Trophoblast cell (in vitro differentiated cells and primary cell): ENCODE data around the gene ZFAND3.
A peak's percentile ranks its signal among the peaks of the same experiment; 100 is the strongest.

Source experiments
- DNase-seq, 2 donors: peaks; one replicate each; pipeline ENCODE4 v3.0.0-alpha.2; 2016
- H2AFZ ChIP-seq: 2 replicates; pipeline ENCODE4 v1.6.1; 2013; ENCODE audit warnings: low read length, moderate library complexity, mild to moderate bottlenecking; ENCODE audit not compliant: insufficient read depth, poor library complexity
- H2AK5ac ChIP-seq: 2 replicates; pipeline ENCODE4 v1.6.1; 2013; ENCODE audit warnings: mild to moderate bottlenecking, low read length
- H2BK120ac ChIP-seq: 2 replicates; pipeline ENCODE4 v1.6.1; 2013; ENCODE audit warnings: low read length, mild to moderate bottlenecking, moderate library complexity; ENCODE audit not compliant: insufficient read depth, poor library complexity
- H2BK12ac ChIP-seq: 2 replicates; pipeline ENCODE4 v1.6.1; 2013; ENCODE audit warnings: mild to moderate bottlenecking, low read length, moderate library complexity
- H2BK5ac ChIP-seq: 2 replicates; pipeline ENCODE4 v1.6.1; 2013; ENCODE audit warnings: low read length, low read depth, moderate library complexity, mild to moderate bottlenecking; ENCODE audit not compliant: poor library complexity
- H3K14ac ChIP-seq: 2 replicates; pipeline ENCODE4 v1.6.1; 2013; ENCODE audit warnings: mild to moderate bottlenecking, low read length
- H3K18ac ChIP-seq: 2 replicates; pipeline ENCODE4 v1.6.1; 2013; ENCODE audit warnings: mild to moderate bottlenecking, low read length
- H3K23ac ChIP-seq: 2 replicates; pipeline ENCODE4 v1.6.1; 2013; ENCODE audit warnings: low read length
- H3K27ac ChIP-seq: 2 replicates; pipeline ENCODE4 v1.5.1; 2013; ENCODE audit warnings: low read depth, mild to moderate bottlenecking, inconsistent platforms, low read length, moderate library complexity
- H3K27me3 ChIP-seq: 2 replicates; pipeline ENCODE4 v1.6.1; 2013; ENCODE audit warnings: inconsistent platforms, mild to moderate bottlenecking, low read length, moderate library complexity; ENCODE audit not compliant: insufficient read depth
- H3K36me3 ChIP-seq, 2 experiments: 1 replicate in 1 of 2; 2 replicates in 1 of 2; pipeline ENCODE4 v1.6.1; 2013; ENCODE audit warnings: low read length in 2 of 2, mild to moderate bottlenecking in 2 of 2, moderate library complexity in 1 of 2; ENCODE audit not compliant: insufficient read depth in 2 of 2, control insufficient read depth in 1 of 2
- H3K4ac ChIP-seq: 2 replicates; pipeline ENCODE4 v1.6.1; 2013; ENCODE audit warnings: low read depth, mild to moderate bottlenecking, low read length, moderate library complexity
- H3K4me1 ChIP-seq, 2 experiments: 1 replicate in 1 of 2; 2 replicates in 1 of 2; pipeline ENCODE4 v1.6.1; 2013; ENCODE audit warnings: low read length in 2 of 2, mild to moderate bottlenecking in 2 of 2, moderate library complexity in 1 of 2; ENCODE audit not compliant: insufficient read depth in 2 of 2, control insufficient read depth in 1 of 2
- H3K4me2 ChIP-seq: 2 replicates; pipeline ENCODE4 v1.6.1; 2013; ENCODE audit warnings: inconsistent platforms, mild to moderate bottlenecking, low read length, moderate library complexity
- H3K4me3 ChIP-seq: 2 replicates; pipeline ENCODE4 v1.5.1; 2013; ENCODE audit warnings: mild to moderate bottlenecking, low read depth, low read length, inconsistent platforms
- H3K79me1 ChIP-seq: one replicate; pipeline ENCODE4 v1.6.1; 2013; ENCODE audit warnings: low read length
- H3K79me2 ChIP-seq: 2 replicates; pipeline ENCODE4 v1.6.1; 2013; ENCODE audit warnings: low read length, mild to moderate bottlenecking; ENCODE audit not compliant: control insufficient read depth, insufficient read depth, poor library complexity
- H3K9ac ChIP-seq: 2 replicates; pipeline ENCODE4 v1.6.1; 2013; ENCODE audit warnings: mild to moderate bottlenecking, low read length
- H3K9me3 ChIP-seq: 2 replicates; pipeline ENCODE4 v1.6.1; 2013; ENCODE audit warnings: low read depth, mild to moderate bottlenecking, control low read depth, inconsistent platforms, low read length; ENCODE audit not compliant: insufficient read depth
- H4K12ac ChIP-seq: 2 replicates; pipeline ENCODE4 v1.6.1; 2013; ENCODE audit warnings: low read depth, mild to moderate bottlenecking, low read length, moderate library complexity
- H4K8ac ChIP-seq: 2 replicates; pipeline ENCODE4 v1.6.1; 2013; ENCODE audit warnings: low read depth, mild to moderate bottlenecking, low read length, moderate library complexity
- H4K91ac ChIP-seq: one replicate; pipeline ENCODE4 v1.6.1; 2013; ENCODE audit warnings: low read depth, mild to moderate bottlenecking, low read length, moderate library complexity
- WGBS: extraction: QIAGEN DNeasy Blood & Tissue Kit; methylation state at CpG from one replicate; pipeline ENCODE4 v1.1.7; 2013; ENCODE audit warnings: missing lambda C conversion rate; ENCODE audit not compliant: insufficient read length, insufficient coverage; ENCODE audit errors: extremely low coverage; 5-methylcytosine and 5-hydroxymethylcytosine counted together

The ZFAND3 gene

DNA sequence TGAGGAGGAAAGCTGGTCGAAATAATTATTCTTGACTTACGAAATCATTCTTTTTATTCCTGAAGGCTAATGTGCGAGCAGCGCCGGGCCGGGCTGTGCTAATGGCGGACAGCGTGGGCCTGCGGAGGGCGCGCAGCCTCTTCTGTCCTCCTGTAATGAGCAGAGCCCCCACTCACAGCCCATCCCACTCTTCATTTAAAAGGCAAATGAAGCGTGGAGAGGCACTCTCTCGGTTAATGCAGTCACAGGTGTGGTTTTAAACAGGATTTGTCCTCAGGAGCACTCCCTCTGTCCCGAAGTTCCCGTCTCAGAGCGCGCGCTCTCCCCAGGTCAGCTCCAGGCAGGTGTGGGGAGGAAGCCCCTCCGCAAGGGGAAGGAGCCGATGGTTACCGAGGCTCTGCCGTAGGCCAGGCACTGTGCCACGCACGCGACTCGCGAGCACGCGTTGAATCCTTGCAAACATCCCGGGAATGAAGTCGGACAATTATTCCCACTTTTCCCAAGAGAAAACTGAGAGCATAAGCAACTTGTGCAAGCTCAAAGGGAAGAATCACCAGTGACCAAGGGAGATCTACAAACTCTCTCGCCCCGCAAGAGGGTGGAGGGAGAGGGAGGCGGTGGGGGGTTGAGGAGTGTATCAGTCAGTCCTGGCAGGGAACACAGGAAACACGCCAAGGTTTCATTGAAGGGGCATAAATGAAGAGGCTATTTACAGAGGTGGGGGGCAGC, 35.5 kb upstream of the ZFAND3 start:
- no peak overlapping the region for H2BK5ac ChIP-seq
- H3K23ac ChIP-seq, result no peak overlapping the region
- no CpG with 5 or more reads among the region's 35 CpGs for WGBS
- peak overlapping the region; percentile 36 for H4K8ac ChIP-seq
- no peaks in the 10 kb centered on the region for H3K79me1 ChIP-seq
- H4K91ac ChIP-seq, result no peak overlapping the region
- no peak for DNase-seq
- H2BK12ac ChIP-seq, result no peak overlapping the region
- no peak overlapping the region for H2BK120ac ChIP-seq
- H3K4ac ChIP-seq, result no peak overlapping the region
- H3K9me3 ChIP-seq, result no peaks in the 10 kb centered on the region
- H3K14ac ChIP-seq, result no peak overlapping the region
- no peaks in the 10 kb centered on the region for H3K79me2 ChIP-seq
- H3K4me2 ChIP-seq, result peak overlapping the region; percentile 69
- no peak overlapping the region for H4K12ac ChIP-seq
- peak overlapping the region; percentile 54 for H2AFZ ChIP-seq
- H3K27ac ChIP-seq, result no peak overlapping the region
- no peaks in the 10 kb centered on the region for H3K27me3 ChIP-seq
- peaks cover 6 to 20% of the 10 kb centered on the region in 2 experiments for H3K4me1 ChIP-seq
- H3K18ac ChIP-seq, result no peak overlapping the region
- no peak overlapping the region for H2AK5ac ChIP-seq
- H3K36me3 ChIP-seq, result no peaks in the 10 kb centered on the region
- no peak overlapping the region for H3K9ac ChIP-seq
- peak overlapping the region; percentile 19 for H3K4me3 ChIP-seq

DNA sequence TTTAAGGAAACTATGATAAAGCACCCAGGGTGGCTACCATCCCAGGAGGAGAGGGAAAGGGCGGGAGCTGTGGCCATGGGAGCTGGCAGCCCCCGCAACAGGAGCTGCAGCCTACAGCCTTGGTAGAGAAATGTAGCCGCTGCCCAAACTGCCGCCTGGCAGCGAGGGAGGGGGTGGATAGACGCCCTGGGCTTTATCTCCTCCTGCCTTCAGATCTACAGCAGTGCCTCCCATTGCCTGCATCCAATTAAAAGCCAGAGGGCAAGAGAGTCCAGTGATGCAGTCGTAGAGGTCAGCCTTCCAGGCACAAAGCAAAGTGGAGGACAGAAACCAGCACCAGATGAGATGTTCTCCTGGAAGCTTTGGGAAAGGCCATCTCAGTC, 35.0 kb upstream of the ZFAND3 start:
- H3K18ac ChIP-seq, result no peak overlapping the region
- no peak overlapping the region for H2AFZ ChIP-seq
- no peaks in the 10 kb centered on the region for H3K9me3 ChIP-seq
- H3K9ac ChIP-seq, result no peak overlapping the region
- H4K8ac ChIP-seq, result no peak overlapping the region
- H2AK5ac ChIP-seq, result no peak overlapping the region
- no peak overlapping the region for H3K4ac ChIP-seq
- no peak overlapping the region for H2BK12ac ChIP-seq
- H3K23ac ChIP-seq, result no peak overlapping the region
- H3K14ac ChIP-seq, result no peak overlapping the region
- H3K79me1 ChIP-seq, result no peaks in the 10 kb centered on the region
- no peak overlapping the region for H4K91ac ChIP-seq
- H3K4me2 ChIP-seq, result peak overlapping the region; percentile 69
- H3K27ac ChIP-seq, result no peak overlapping the region
- H3K27me3 ChIP-seq, result no peaks in the 10 kb centered on the region
- no peak overlapping the region for H4K12ac ChIP-seq
- H3K4me3 ChIP-seq, result no peak overlapping the region
- no peak overlapping the region for H2BK5ac ChIP-seq
- no CpG with 5 or more reads among the region's 7 CpGs for WGBS
- DNase-seq, result no peak
- no peaks in the 10 kb centered on the region for H3K36me3 ChIP-seq
- H3K4me1 ChIP-seq, result peaks cover 6 to 20% of the 10 kb centered on the region in 2 experiments
- H3K79me2 ChIP-seq, result no peaks in the 10 kb centered on the region
- H2BK120ac ChIP-seq, result no peak overlapping the region

DNA sequence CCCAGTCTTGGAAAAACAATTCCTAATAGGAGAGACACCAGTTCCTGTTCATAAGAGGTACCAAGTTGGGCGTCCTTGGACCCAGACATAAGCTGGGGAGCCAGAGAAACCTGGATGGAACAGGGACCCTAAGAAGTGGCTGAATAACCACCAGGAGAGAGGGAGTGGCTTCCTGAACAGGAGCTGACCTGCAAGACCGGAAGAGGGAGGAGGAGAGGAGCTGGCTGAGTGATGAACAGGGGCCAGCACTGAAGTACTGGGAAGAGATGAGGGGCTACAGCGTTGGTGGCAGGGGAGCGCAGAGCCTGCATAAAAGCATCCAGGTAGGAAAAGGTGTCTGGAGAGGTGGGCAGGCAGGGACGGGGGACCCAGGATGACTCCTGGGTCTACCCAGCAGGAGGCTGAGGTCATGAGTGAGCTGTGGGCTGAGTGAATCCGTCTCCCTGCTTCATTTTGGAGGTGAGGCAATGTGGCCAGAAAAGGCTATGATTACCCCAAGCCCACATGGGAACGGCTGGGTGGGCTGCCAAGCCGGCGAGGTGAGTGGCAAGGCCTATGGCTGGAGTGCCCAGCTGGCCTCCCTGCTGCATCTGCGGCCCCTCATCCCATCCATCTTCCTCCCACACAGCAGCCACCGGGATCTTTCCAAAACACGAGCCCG, 34.4 kb upstream of the ZFAND3 start:
- Histone ChIP-seq H3K23ac (no peak overlapping the region), H3K4ac (no peak overlapping the region), H4K12ac (no peak overlapping the region), H3K4me2 (no peak overlapping the region), H3K4me1 (peaks cover 6 to 20% of the 10 kb centered on the region in 2 experiments), H4K8ac (no peak overlapping the region), H3K27me3 (no peaks in the 10 kb centered on the region), H2BK12ac (no peak overlapping the region), H4K91ac (no peak overlapping the region), H2AFZ (no peak overlapping the region), H3K27ac (no peak overlapping the region), H2BK5ac (no peak overlapping the region), H2BK120ac (no peak overlapping the region), H2AK5ac (no peak overlapping the region), H3K36me3 (no peaks in the 10 kb centered on the region), H3K79me2 (no peaks in the 10 kb centered on the region), H3K9me3 (no peaks in the 10 kb centered on the region), H3K18ac (no peak overlapping the region), H3K79me1 (no peaks in the 10 kb centered on the region), H3K9ac (no peak overlapping the region), H3K14ac (no peak overlapping the region), H3K4me3 (no peak overlapping the region)
- DNase-seq, result no peak
- no CpG with 5 or more reads among the region's 13 CpGs for WGBS

DNA sequence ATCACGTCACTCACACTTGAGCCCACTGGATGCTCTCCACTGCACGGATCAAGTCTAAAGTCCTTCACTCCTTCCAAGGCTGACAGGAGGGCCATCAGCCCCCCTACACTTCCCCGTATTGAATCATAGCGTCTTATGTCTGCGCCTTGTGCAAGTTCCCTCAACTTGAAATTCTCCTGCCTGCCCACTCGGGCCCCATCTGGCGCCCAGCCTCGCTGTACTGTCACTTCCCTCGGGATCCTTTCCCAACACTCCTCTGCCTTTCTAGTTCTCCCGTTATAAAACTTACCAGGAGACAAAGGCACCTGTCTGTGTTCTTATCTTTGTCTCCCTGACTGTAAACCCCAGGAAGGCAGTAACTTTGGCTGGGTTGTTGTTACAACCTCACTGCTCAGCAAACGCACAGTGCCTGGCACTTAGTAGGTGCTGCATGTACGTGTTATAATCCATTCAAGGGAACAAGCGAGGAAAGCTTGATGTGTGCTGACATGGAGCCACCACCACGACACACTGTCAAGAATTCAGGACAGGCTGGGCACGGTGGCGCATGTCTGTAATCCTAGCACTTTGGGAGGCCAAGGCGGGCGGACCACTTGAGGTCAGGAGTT, 33.8 kb upstream of the ZFAND3 start:
- Histone ChIP-seq H2BK120ac (no peak overlapping the region), H3K18ac (no peak overlapping the region), H4K8ac (no peak overlapping the region), H3K4me3 (no peak overlapping the region), H4K12ac (no peak overlapping the region), H3K23ac (peak overlapping the region; percentile 78), H4K91ac (no peak overlapping the region), H3K4ac (no peak overlapping the region), H2AFZ (no peak overlapping the region), H3K4me2 (no peak overlapping the region), H3K79me2 (no peaks in the 10 kb centered on the region), H2BK12ac (no peak overlapping the region), H3K14ac (no peak overlapping the region), H3K9ac (no peak overlapping the region), H3K36me3 (no peaks in the 10 kb centered on the region), H3K9me3 (no peaks in the 10 kb centered on the region), H3K27ac (no peak overlapping the region), H3K79me1 (no peaks in the 10 kb centered on the region), H2AK5ac (no peak overlapping the region), H3K4me1 (peaks cover 6 to 20% of the 10 kb centered on the region in 2 experiments), H2BK5ac (no peak overlapping the region), H3K27me3 (no peaks in the 10 kb centered on the region)
- DNase-seq, result no peak
- no CpG with 5 or more reads among the region's 18 CpGs for WGBS
